ENCODE data around the gene SUCLA2.

Gene SUCLA2

GRCh38 chr13:47904891-47905290 is 96.2 kb downstream of the SUCLA2 start:
- no peak for TF ChIP-seq CTCF (IDR thresholded peaks at IDR 0.05; ENCODE audit: borderline replicate concordance, insufficient read depth, low read depth, low read length)
- no peak overlapping the region for H3K4me3 ChIP-seq (ENCODE audit: low read depth, low read length)

- TF ChIP-seq CTCF (IDR thresholded peaks at IDR 0.05; ENCODE audit: borderline replicate concordance, insufficient read depth, low read depth, low read length), result no peak
- no peak overlapping the region for H3K4me3 ChIP-seq (ENCODE audit: low read depth, low read length)
Measured at GRCh38 chr13:47904241-47904640, 96.8 kb downstream of the SUCLA2 start.

GRCh38 chr13:47903836-47904235 is 97.2 kb downstream of the SUCLA2 start:
- TF ChIP-seq CTCF (IDR thresholded peaks at IDR 0.05; ENCODE audit: borderline replicate concordance, insufficient read depth, low read depth, low read length), result no peak
- no peak overlapping the region for H3K4me3 ChIP-seq (ENCODE audit: low read depth, low read length)

GRCh38 chr13:47901441-47901840 is 99.6 kb downstream of the SUCLA2 start:
- no peak for TF ChIP-seq CTCF (IDR thresholded peaks at IDR 0.05; ENCODE audit: borderline replicate concordance, insufficient read depth, low read depth, low read length)
- no peak overlapping the region for H3K4me3 ChIP-seq (ENCODE audit: low read depth, low read length)

- no peak for TF ChIP-seq CTCF (IDR thresholded peaks at IDR 0.05; ENCODE audit: borderline replicate concordance, insufficient read depth, low read depth, low read length)
- no peak overlapping the region for H3K4me3 ChIP-seq (ENCODE audit: low read depth, low read length)
Measured at GRCh38 chr13:47898080-47898479, 103.0 kb downstream of the SUCLA2 start.

- no peak for TF ChIP-seq CTCF (IDR thresholded peaks at IDR 0.05; ENCODE audit: borderline replicate concordance, insufficient read depth, low read depth, low read length)
- H3K4me3 ChIP-seq (ENCODE audit: low read depth, low read length), result no peak overlapping the region
Measured at GRCh38 chr13:47897411-47898050, 103.5 kb downstream of the SUCLA2 start.

- H3K4me3 ChIP-seq (ENCODE audit: low read depth, low read length), result no peak overlapping the region
- no peak for TF ChIP-seq CTCF (IDR thresholded peaks at IDR 0.05; ENCODE audit: borderline replicate concordance, insufficient read depth, low read depth, low read length)
Measured at GRCh38 chr13:47896546-47896945, 104.5 kb downstream of the SUCLA2 start.
